Ishikawa (cell line): ENCODE measurements around the gene ADPGK.

Source experiments
- CEBPB ChIP-seq: IDR thresholded peaks from 2 replicates; pipeline ENCODE4 v1.6.1; 2012
- CREB1 ChIP-seq: IDR thresholded peaks from 2 replicates; pipeline ENCODE4 v1.6.1; 2012; ENCODE audit warnings: low read depth
- EGR1 ChIP-seq: IDR thresholded peaks from 2 replicates; pipeline ENCODE4 v1.6.1; 2012
- EP300 ChIP-seq: IDR thresholded peaks from 2 replicates; pipeline ENCODE4 v1.6.1; 2012; ENCODE audit warnings: borderline replicate concordance
- FOXM1 ChIP-seq: IDR thresholded peaks from 2 replicates; pipeline ENCODE4 v1.6.1; 2012; ENCODE audit warnings: low read depth, borderline replicate concordance
- MAX ChIP-seq: IDR thresholded peaks from 2 replicates; pipeline ENCODE4 v1.6.1; 2012
- NFIC ChIP-seq: IDR thresholded peaks from 2 replicates; pipeline ENCODE4 v1.6.1; 2012
- RAD21 ChIP-seq: IDR thresholded peaks from 2 replicates; pipeline ENCODE4 v1.6.1; 2012; ENCODE audit warnings: low read depth
- REST ChIP-seq: IDR thresholded peaks from 2 replicates; pipeline ENCODE4 v1.6.1; 2012; ENCODE audit warnings: low read depth, mild to moderate bottlenecking
- TAF1 ChIP-seq: IDR thresholded peaks from 2 replicates; pipeline ENCODE4 v1.6.1; 2012; ENCODE audit warnings: low read depth, mild to moderate bottlenecking
- TCF12 ChIP-seq: IDR thresholded peaks from 2 replicates; pipeline ENCODE4 v1.6.1; 2012; ENCODE audit warnings: low read depth
- TEAD4 ChIP-seq: IDR thresholded peaks from 2 replicates; pipeline ENCODE4 v1.6.1; 2012
- USF1 ChIP-seq: IDR thresholded peaks from 2 replicates; pipeline ENCODE4 v1.6.1; 2012
- YY1 ChIP-seq: IDR thresholded peaks from 2 replicates; pipeline ENCODE4 v1.6.1; 2012; ENCODE audit warnings: low read depth
- ZBTB7A ChIP-seq: IDR thresholded peaks from 2 replicates; pipeline ENCODE4 v1.6.1; 2012; ENCODE audit warnings: low read depth

The ADPGK gene

GRCh38 chr15:72749700-72750099 is 33.9 kb downstream of the ADPGK start:
- no peak for TF ChIP-seq EGR1
- TF ChIP-seq NFIC, result no peak
- no peak for TF ChIP-seq FOXM1
- no peak for TF ChIP-seq USF1
- no peak for TF ChIP-seq REST
- TF ChIP-seq CEBPB, result no peak

- TF ChIP-seq TEAD4, result no peak
- no peak for TF ChIP-seq EP300
- TF ChIP-seq REST, result no peak
- TF ChIP-seq YY1, result no peak
- TF ChIP-seq NFIC, result no peak
- no peak for TF ChIP-seq USF1
- no peak for TF ChIP-seq TCF12
- TF ChIP-seq MAX, result no peak
- TF ChIP-seq CEBPB, result no peak
- TF ChIP-seq CREB1, result no peak
- no peak for TF ChIP-seq ZBTB7A
- no peak for TF ChIP-seq EGR1
- no peak for TF ChIP-seq FOXM1
- TF ChIP-seq TAF1, result no peak
- no peak for TF ChIP-seq RAD21
Measured at GRCh38 chr15:72740219-72740618, 43.3 kb downstream of the ADPGK start.

GRCh38 chr15:72737723-72738122 is 45.8 kb downstream of the ADPGK start:
- no peak for TF ChIP-seq FOXM1
- no peak for TF ChIP-seq MAX
- no peak for TF ChIP-seq REST
- no peak for TF ChIP-seq RAD21
- TF ChIP-seq TCF12, result no peak
- TF ChIP-seq NFIC, result no peak
- TF ChIP-seq TAF1, result no peak
- no peak for TF ChIP-seq CREB1
- TF ChIP-seq TEAD4, result no peak

GRCh38 chr15:72737061-72737460 is 46.5 kb downstream of the ADPGK start:
- TF ChIP-seq MAX (no peak), EGR1 (no peak), NFIC (no peak), TCF12 (no peak), USF1 (no peak), CEBPB (no peak), EP300 (no peak), YY1 (no peak), FOXM1 (no peak), RAD21 (no peak), TEAD4 (no peak), TAF1 (no peak), ZBTB7A (no peak), CREB1 (no peak), REST (no peak)
